ENCODE data around the gene RPN2. TPM values are rescaled to one million over a fixed set of nuclear protein-coding genes. Genes with fewer than 3 reads are reported as not detected.

Gene RPN2
- total RNA-seq, 2 donors from 2014 or later = 112 to 178 TPM

- H3K36me3 Mint-ChIP-seq (ENCODE audit: low read depth) = no peaks in the 10 kb centered on the region
- H3K27me3 Mint-ChIP-seq = no peaks in the 10 kb centered on the region
- no peak for ATAC-seq (replicated peaks)
- no peak overlapping the region for H3K27ac Mint-ChIP-seq
- H3K4me1 Mint-ChIP-seq = no peaks in the 10 kb centered on the region
- no peaks in the 10 kb centered on the region for H3K9me3 Mint-ChIP-seq
- H3K4me3 Mint-ChIP-seq = no peak overlapping the region
Measured at GRCh38 chr20:37251825-37252477, 72.8 kb downstream of the RPN2 start.

GRCh38 chr20:37253087-37253486, 74.0 kb downstream of the RPN2 start:
- Mint-ChIP-seq H3K9me3 (no peaks in the 10 kb centered on the region), H3K27me3 (no peaks in the 10 kb centered on the region), H3K4me1 (no peaks in the 10 kb centered on the region), H3K27ac (no peak overlapping the region), H3K36me3 (ENCODE audit: low read depth) (no peaks in the 10 kb centered on the region), H3K4me3 (no peak overlapping the region)
- no peak for ATAC-seq (replicated peaks)

GRCh38 chr20:37254114-37254878, 75.2 kb downstream of the RPN2 start:
- H3K36me3 Mint-ChIP-seq (ENCODE audit: low read depth) = no peaks in the 10 kb centered on the region
- no peaks in the 10 kb centered on the region for H3K4me1 Mint-ChIP-seq
- H3K27ac Mint-ChIP-seq = no peak overlapping the region
- ATAC-seq (replicated peaks) = no peak
- H3K27me3 Mint-ChIP-seq = peaks cover 2% of the 10 kb centered on the region
- no peak overlapping the region for H3K4me3 Mint-ChIP-seq
- H3K9me3 Mint-ChIP-seq = no peaks in the 10 kb centered on the region

GRCh38 chr20:37256286-37256685, 77.2 kb downstream of the RPN2 start:
- H3K9me3 Mint-ChIP-seq = no peaks in the 10 kb centered on the region
- no peaks in the 10 kb centered on the region for H3K4me1 Mint-ChIP-seq
- H3K36me3 Mint-ChIP-seq (ENCODE audit: low read depth) = no peaks in the 10 kb centered on the region
- no peak overlapping the region for H3K27ac Mint-ChIP-seq
- peaks cover 9% of the 10 kb centered on the region for H3K27me3 Mint-ChIP-seq
- no peak for ATAC-seq (replicated peaks)
- H3K4me3 Mint-ChIP-seq = no peak overlapping the region

GRCh38 chr20:37257530-37257929, 78.4 kb downstream of the RPN2 start:
- Mint-ChIP-seq H3K27me3 (peaks cover 11% of the 10 kb centered on the region), H3K4me1 (no peaks in the 10 kb centered on the region), H3K36me3 (ENCODE audit: low read depth) (no peaks in the 10 kb centered on the region), H3K4me3 (no peak overlapping the region), H3K9me3 (no peaks in the 10 kb centered on the region), H3K27ac (no peak overlapping the region)
- ATAC-seq (replicated peaks) = no peak

GRCh38 chr20:37257988-37258387, 78.9 kb downstream of the RPN2 start:
- Mint-ChIP-seq H3K9me3 (no peaks in the 10 kb centered on the region), H3K4me1 (no peaks in the 10 kb centered on the region), H3K27ac (no peak overlapping the region), H3K27me3 (peaks cover 12% of the 10 kb centered on the region), H3K36me3 (ENCODE audit: low read depth) (no peaks in the 10 kb centered on the region), H3K4me3 (no peak overlapping the region)
- no peak for ATAC-seq (replicated peaks)

- H3K9me3 Mint-ChIP-seq = no peaks in the 10 kb centered on the region
Measured at GRCh38 chr20:37259031-37259430, 79.9 kb downstream of the RPN2 start.

GRCh38 chr20:37259865-37260264, 80.7 kb downstream of the RPN2 start:
- Mint-ChIP-seq H3K4me1 (no peaks in the 10 kb centered on the region), H3K36me3 (ENCODE audit: low read depth) (no peaks in the 10 kb centered on the region), H3K27ac (peak overlapping the region; percentile 18)

More at GRCh38 chr20:37259031-37259430, 79.9 kb downstream of the RPN2 start:
- Mint-ChIP-seq H3K36me3 (ENCODE audit: low read depth) (no peaks in the 10 kb centered on the region), H3K27ac (peak overlapping the region; percentile 18), H3K4me3 (no peak overlapping the region), H3K27me3 (peaks cover 12% of the 10 kb centered on the region), H3K4me1 (no peaks in the 10 kb centered on the region)
- ATAC-seq (replicated peaks) = no peak

GRCh38 chr20:37260923-37261322, 81.8 kb downstream of the RPN2 start:
- no peak overlapping the region for H3K4me3 Mint-ChIP-seq
- H3K27me3 Mint-ChIP-seq = peaks cover 12% of the 10 kb centered on the region
- H3K27ac Mint-ChIP-seq = no peak overlapping the region
- ATAC-seq (replicated peaks) = no peak
- no peaks in the 10 kb centered on the region for H3K4me1 Mint-ChIP-seq
- H3K36me3 Mint-ChIP-seq (ENCODE audit: low read depth) = no peaks in the 10 kb centered on the region
- H3K9me3 Mint-ChIP-seq = no peaks in the 10 kb centered on the region

More at GRCh38 chr20:37259865-37260264, 80.7 kb downstream of the RPN2 start:
- no peaks in the 10 kb centered on the region for H3K9me3 Mint-ChIP-seq
- no peak for ATAC-seq (replicated peaks)
- peaks cover 12% of the 10 kb centered on the region for H3K27me3 Mint-ChIP-seq
- H3K4me3 Mint-ChIP-seq = no peak overlapping the region

- no peak within 1 kb of the TSS for H3K27ac Mint-ChIP-seq
- no peaks in the 10 kb centered on the region for H3K36me3 Mint-ChIP-seq (ENCODE audit: low read depth)
- H3K27me3 Mint-ChIP-seq = peaks cover 12% of the 10 kb centered on the region
- H3K9me3 Mint-ChIP-seq = no peaks in the 10 kb centered on the region
- ATAC-seq (replicated peaks) = no peak
- no peak within 1 kb of the TSS for H3K4me3 Mint-ChIP-seq
- no peaks in the 10 kb centered on the region for H3K4me1 Mint-ChIP-seq
Measured at GRCh38 chr20:37261714-37262113, 82.6 kb downstream of the RPN2 start, which contains the start of gene GHRH. Gene GHRH, minus strand, starts transcription at chr20:37261814. Its CDS starts 4,925 bp downstream, at chr20:37256889.

GRCh38 chr20:37262505-37262904, 83.4 kb downstream of the RPN2 start:
- H3K27ac Mint-ChIP-seq = no peak overlapping the region
- no peak for ATAC-seq (replicated peaks)
- no peaks in the 10 kb centered on the region for H3K36me3 Mint-ChIP-seq (ENCODE audit: low read depth)

GRCh38 chr20:37263686-37264085, 84.6 kb downstream of the RPN2 start:
- H3K36me3 Mint-ChIP-seq (ENCODE audit: low read depth) = no peaks in the 10 kb centered on the region
- H3K27ac Mint-ChIP-seq = no peak overlapping the region
- H3K4me3 Mint-ChIP-seq = no peak overlapping the region
- no peaks in the 10 kb centered on the region for H3K4me1 Mint-ChIP-seq
- no peaks in the 10 kb centered on the region for H3K9me3 Mint-ChIP-seq
- H3K27me3 Mint-ChIP-seq = peaks cover 12% of the 10 kb centered on the region
- no peak for ATAC-seq (replicated peaks)

More at GRCh38 chr20:37262505-37262904, 83.4 kb downstream of the RPN2 start:
- H3K27me3 Mint-ChIP-seq = peaks cover 12% of the 10 kb centered on the region
- no peaks in the 10 kb centered on the region for H3K9me3 Mint-ChIP-seq
- no peaks in the 10 kb centered on the region for H3K4me1 Mint-ChIP-seq
- no peak overlapping the region for H3K4me3 Mint-ChIP-seq

- H3K36me3 Mint-ChIP-seq (ENCODE audit: low read depth) = no peaks in the 10 kb centered on the region
- no peaks in the 10 kb centered on the region for H3K9me3 Mint-ChIP-seq
- no peaks in the 10 kb centered on the region for H3K4me1 Mint-ChIP-seq
- no peak overlapping the region for H3K27ac Mint-ChIP-seq
- peaks cover 3% of the 10 kb centered on the region for H3K27me3 Mint-ChIP-seq
- ATAC-seq (replicated peaks) = peak; percentile 91
- H3K4me3 Mint-ChIP-seq = no peak overlapping the region
Measured at GRCh38 chr20:37265152-37265551, 86.0 kb downstream of the RPN2 start.

GRCh38 chr20:37266940-37267666, 88.0 kb downstream of the RPN2 start:
- Mint-ChIP-seq H3K4me1 (no peaks in the 10 kb centered on the region), H3K27me3 (peaks cover 3% of the 10 kb centered on the region), H3K9me3 (no peaks in the 10 kb centered on the region), H3K4me3 (no peak overlapping the region), H3K27ac (no peak overlapping the region), H3K36me3 (ENCODE audit: low read depth) (no peaks in the 10 kb centered on the region)
- ATAC-seq (replicated peaks) = no peak
